GM21529 (cell line): ENCODE measurements around the gene GPC6.

Source experiments
- ATAC-seq: cut with Tn5 transposase; IDR thresholded peaks from one replicate; pipeline ENCODE4 v1.9.1; 2021; ENCODE audit not compliant: unreplicated experiment

Gene GPC6

DNA sequence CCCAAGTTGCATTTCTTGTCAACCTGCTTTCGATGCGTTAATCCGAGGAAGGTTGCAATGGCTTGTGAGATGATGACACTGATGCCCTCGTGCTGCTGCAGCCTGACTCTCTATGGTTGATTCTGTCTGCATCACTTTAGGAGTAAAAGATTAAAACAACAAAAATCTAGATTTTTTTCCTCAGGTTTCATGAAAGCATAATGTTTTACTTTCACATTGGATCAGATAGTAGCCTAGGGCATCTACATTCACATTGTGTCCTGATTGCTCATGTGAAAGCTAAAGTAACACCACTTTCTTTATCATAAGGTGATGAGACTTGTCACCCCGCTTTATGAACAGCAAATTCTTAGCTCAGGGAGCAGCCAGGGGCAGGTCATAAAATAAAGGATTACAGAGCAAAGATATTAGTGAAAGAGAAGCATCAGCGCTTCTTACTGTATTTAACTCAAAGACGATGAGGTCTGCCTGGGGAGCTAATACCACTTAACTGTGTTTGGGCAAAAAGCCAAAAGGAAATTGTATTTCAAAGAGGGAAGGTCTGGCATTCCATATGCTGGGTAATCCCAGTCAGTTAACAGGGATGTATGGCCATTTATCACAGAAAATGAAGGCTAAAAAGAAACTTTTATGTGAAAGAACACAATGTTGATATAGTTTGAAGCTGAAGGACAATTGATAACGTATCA is 270.5 kb downstream of the GPC6 start:
- no peak for ATAC-seq

- ATAC-seq, result no peak
These were observed 273.4 kb downstream of the GPC6 start for GRCh38 chr13:93499991-93500390.

- ATAC-seq, result no peak
These were observed 275.5 kb downstream of the GPC6 start for GRCh38 chr13:93502071-93502470.

DNA sequence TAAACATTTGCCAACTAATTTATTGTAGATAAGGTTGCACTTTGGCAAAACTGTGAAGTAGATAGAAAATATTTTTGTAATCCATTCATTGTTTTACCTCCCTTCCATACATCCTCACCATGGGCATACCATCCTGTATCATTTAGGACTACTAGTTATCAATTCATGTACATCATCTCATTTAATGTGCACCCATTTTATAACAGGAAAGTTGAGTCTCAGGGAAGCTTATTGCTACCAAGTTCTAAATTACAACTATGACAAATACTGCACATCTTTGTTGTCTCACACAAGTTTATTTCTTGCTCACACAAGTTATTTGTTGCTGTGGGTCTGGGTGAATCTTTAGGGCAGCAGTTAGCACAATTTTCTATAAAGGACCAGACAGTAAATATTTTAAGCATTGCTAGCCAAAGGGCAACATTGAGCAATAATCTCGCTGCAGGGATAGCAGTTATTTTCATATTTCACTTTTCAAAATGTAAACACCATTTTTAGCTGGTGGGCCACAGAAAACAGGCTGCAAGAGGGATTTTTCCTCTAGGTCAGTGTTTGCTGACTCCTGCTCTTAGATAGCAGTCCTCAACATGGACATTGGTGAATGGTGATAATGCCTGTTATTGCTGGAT is 276.5 kb downstream of the GPC6 start:
- no peak for ATAC-seq

GRCh38 chr13:93505104-93505952 is 278.7 kb downstream of the GPC6 start:
- no peak for ATAC-seq

GRCh38 chr13:93511011-93511410 is 284.4 kb downstream of the GPC6 start:
- no peak for ATAC-seq

- no peak for ATAC-seq
These were observed 288.7 kb downstream of the GPC6 start for GRCh38 chr13:93515267-93515666.

DNA sequence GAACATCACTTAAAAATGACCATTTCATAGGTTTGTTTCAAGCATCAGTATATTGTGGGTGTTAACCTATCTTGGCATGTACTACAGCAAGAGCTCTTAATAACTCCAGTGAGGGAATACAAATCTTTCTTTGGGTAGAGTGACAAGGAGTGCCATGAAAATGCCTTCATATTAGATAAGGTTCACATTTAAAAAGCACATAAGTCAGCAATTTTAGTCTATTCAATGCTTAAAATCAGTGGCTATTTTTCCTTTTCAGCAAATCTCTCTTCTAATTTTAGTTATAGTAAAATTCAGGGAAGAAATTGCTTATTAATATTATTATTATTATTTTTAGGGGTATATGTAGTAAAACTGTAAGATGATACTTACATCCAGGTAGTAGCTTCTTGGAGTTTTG is 291.1 kb downstream of the GPC6 start:
- ATAC-seq, result no peak

DNA sequence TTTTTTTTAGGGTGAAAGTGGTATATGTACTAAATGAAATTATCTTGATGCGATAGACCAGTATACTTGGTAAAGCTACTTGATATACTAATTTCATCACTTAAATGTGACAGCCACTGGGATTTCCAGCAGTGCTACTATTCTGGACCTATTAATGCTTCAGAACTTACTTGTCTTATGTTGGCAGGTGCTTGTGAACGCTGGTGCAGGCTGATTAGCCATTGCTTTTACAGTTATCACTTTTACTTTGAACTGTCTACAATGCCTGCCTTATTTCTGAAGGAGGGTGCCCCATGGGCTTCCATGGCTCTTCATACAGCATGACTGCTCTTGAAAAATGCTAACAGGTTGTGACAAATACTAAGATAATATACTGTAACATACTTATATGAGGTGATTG is 294.7 kb downstream of the GPC6 start:
- ATAC-seq, result no peak

DNA sequence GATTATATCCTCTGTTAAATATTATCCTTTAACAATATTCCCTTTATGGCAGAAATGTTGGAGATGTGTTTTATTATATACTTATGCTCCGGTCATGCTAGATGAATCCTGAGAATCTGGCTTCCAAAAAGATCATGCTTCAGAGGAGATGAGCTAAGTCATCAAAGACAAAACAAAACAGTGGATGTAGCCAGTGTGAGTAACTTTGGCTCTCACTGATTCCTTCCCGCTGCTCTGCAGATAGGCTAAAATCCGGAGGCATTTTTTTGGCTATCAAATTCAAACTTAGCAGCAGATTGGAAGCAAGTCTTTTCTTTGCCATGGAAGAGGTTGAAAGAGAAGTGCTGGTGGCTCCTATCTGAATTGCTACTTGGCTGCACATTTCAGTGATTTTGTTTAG is 295.9 kb downstream of the GPC6 start:
- ATAC-seq, result no peak

- no peak for ATAC-seq
These were observed 298.5 kb downstream of the GPC6 start for GRCh38 chr13:93525087-93525486.

GRCh38 chr13:93527748-93528297 is 301.2 kb downstream of the GPC6 start:
- ATAC-seq, result no peak

- no peak for ATAC-seq
These were observed 303.4 kb downstream of the GPC6 start for GRCh38 chr13:93529961-93530360.

GRCh38 chr13:93534181-93534700 is 307.6 kb downstream of the GPC6 start:
- no peak for ATAC-seq

DNA sequence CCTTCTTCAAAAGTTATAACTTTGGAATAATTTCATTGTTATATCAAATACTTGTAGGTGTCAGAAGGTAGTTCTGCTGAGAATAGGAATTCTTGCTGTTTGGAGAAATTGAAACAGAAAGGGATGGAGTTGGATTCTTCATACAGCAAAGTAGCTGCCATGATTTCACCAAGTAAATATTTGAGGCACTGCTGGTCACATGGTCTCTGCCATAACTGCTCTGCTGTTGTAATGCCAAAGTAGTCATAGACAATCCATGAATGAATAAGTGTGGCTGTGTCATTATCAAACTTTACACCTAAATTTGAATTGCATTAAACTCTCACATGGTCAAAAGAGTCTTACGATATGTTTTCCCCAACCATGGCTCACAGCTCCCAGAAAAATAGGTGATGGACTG is 308.6 kb downstream of the GPC6 start:
- no peak for ATAC-seq

- ATAC-seq, result no peak
These were observed 313.3 kb downstream of the GPC6 start for GRCh38 chr13:93539914-93540313.

- ATAC-seq, result no peak
These were observed 321.3 kb downstream of the GPC6 start for GRCh38 chr13:93547886-93548285.

GRCh38 chr13:93549326-93550005 is 322.9 kb downstream of the GPC6 start:
- ATAC-seq, result no peak

DNA sequence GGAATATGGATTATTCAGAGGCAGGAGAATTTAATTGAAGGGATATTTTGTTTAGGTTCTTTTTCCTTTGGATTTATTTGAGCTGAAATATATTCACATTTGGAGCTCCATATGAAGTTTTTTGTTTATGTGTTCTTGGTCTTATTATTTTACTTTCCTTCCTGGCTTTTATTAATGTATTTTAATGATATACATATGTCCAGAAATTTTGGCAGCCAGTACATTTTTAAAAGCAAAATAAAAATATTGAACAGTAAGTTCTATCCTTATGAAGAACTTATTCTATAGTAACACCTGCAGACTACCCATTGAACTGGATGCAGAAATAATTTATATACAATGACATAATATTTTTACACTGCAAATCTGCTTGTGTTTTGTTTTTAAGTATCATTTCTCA is 323.6 kb downstream of the GPC6 start:
- no peak for ATAC-seq

DNA sequence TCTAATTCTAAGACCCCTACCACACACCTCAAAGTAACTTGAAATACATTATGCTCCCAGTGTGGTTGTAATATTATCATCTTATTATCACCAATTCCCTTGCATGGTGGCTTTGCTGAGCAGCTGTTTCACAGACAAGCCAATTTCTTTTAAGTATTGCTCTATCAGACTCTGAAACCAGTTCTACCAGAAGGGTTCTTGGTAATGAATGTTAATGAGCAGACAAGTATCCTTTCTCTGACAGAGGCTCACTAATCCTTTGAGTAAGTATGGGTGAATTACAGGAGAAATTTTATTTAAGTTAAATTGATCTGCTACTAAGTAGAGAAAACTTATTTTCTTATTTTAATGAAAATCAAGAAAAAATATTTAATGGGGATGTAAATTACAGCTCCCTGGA is 326.0 kb downstream of the GPC6 start:
- ATAC-seq, result no peak

DNA sequence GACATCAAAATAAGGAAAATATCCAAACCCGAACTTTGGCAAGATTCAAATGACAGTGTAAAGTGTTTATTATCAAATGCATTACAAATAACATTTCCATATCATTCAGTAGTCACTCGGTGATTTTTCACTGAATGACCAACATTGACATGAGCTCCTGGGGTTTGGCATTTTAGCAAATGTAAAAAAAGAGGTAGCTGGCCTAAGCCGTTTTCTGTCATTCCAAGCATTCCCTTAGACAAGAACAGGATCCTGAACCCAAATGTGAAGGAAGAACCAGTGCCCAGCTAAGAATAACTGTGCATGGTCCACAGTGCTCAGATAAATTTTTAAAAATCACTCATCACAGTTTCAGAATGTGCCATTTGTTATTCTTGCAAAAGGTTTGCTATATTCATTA is 327.9 kb downstream of the GPC6 start:
- ATAC-seq, result no peak
